ENCODE results near the gene SPDYC.

Gene SPDYC

DNA sequence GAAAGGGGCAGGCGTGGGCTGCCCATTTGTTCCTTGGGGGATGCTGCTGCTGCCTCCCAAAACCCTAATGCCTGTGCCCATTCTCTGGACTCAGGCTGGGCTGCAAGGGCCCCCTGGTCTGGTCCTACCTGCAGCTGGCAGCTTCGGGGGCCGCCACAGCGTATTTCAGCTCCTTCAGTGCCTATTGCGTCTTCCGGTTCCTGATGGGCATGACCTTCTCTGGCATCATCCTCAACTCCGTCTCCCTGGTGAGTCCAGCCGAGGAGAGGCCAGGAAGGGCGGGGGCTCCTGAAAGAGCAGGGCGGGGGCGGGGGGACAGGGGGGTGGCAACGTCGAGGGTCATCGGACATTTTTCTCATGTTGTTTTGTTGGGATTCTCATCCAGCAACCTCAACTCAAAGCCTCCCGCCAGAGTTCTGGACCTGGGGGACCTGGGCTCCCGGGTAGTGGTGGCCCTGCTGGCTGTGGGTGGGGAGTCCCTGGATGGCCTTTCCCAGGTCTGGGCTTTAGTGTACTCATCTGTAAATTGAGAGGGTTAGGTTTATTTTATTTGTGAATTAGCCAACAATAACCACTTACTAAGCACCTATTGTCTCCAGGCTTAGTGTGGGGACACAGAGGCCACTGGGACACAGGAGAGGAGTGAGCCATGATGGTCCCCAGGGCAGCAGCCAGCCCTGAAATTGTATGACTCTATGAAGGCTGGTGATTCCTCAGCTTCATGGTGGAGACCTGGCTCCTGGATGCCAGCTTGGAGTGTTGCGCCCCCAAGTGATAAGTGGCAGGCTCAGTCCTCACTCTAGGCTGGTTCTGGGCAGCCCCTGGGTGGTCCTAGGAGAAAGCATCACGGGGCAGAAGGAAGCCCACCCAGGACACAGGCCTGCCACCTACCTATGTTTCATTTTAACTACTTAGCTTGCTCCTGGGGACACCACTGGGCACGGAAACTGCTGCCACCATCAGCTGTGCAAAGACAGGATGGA, 47.7 kb downstream of the SPDYC start:
- Histone ChIP-seq H3K4me3 (ENCODE audit: low read depth, low read length) (no peak overlapping the region), H3K4me1 (ENCODE audit: control insufficient read depth, insufficient read depth, low read length) (peaks cover 19% of the 10 kb centered on the region), H3K36me3 (ENCODE audit: control insufficient read depth, insufficient read depth, low read length) (no peaks in the 10 kb centered on the region), H3K27ac (ENCODE audit: low read depth, low read length) (no peak overlapping the region), H3K27me3 (ENCODE audit: control insufficient read depth, insufficient read depth, low read length) (no peaks in the 10 kb centered on the region), H3K9ac (ENCODE audit: low read length) (no peak overlapping the region), H3K9me3 (ENCODE audit: control insufficient read depth, insufficient read depth, low read depth, low read length) (no peaks in the 10 kb centered on the region)

DNA sequence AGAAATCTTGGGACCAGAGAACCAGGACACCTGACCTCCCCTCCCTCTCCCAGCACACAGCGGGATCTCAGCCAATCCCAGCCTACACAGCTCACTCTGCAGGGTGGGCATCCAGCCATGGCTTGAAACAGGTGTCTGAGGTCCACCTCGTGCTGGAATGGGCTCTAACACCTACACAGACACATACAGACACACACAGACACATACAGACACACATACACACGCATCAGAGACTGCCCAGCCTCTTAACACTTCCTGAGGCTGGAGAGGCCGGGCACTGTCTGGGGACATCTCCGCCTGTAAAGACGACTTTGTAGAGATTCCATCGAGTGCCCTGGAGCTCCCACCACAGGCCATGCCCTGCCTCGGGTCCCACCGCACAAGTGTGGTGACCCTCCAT, 48.4 kb downstream of the SPDYC start:
- Histone ChIP-seq H3K9me3 (ENCODE audit: control insufficient read depth, insufficient read depth, low read depth, low read length) (no peaks in the 10 kb centered on the region), H3K36me3 (ENCODE audit: control insufficient read depth, insufficient read depth, low read length) (no peaks in the 10 kb centered on the region), H3K4me1 (ENCODE audit: control insufficient read depth, insufficient read depth, low read length) (peaks cover 14% of the 10 kb centered on the region), H3K27me3 (ENCODE audit: control insufficient read depth, insufficient read depth, low read length) (no peaks in the 10 kb centered on the region), H3K4me3 (ENCODE audit: low read depth, low read length) (no peak overlapping the region), H3K9ac (ENCODE audit: low read length) (no peak overlapping the region), H3K27ac (ENCODE audit: low read depth, low read length) (no peak overlapping the region)

DNA sequence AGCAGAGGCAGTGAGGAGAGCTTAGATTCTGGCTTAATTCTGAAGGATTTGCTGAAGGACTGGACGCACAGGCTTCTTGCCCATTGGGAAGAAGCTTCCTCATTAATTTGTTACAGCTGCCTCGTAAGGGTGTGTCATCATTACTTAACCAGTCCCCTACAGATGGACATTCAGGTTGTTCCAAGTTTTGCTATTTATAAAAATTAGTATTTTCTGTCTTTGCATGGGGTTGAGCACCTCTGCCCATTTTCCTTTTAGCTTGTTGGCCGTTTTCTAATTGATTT, 49.8 kb downstream of the SPDYC start:
- peaks cover 6% of the 10 kb centered on the region for H3K4me1 ChIP-seq (ENCODE audit: control insufficient read depth, insufficient read depth, low read length)

DNA sequence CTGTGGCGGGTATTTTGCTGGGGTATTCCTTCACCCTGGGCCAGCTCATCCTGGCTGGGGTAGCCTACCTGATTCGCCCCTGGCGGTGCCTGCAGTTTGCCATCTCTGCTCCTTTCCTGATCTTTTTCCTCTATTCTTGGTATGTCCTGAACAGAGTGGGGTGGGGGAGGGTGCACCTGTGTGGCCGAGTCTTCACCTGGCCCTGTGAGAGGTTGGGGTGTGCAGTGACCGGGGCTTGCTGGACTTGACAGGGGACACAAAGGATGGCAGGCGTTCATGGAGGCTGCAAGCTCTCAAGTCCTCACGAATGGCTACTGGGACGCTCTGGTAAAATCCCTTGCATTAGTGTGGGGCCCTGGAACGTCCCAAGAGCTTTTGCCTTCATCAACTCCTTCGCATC, 51.0 kb downstream of the SPDYC start:
- H3K36me3 ChIP-seq (ENCODE audit: control insufficient read depth, insufficient read depth, low read length), result no peaks in the 10 kb centered on the region

More for the DNA sequence above, 49.8 kb downstream of the SPDYC start:
- H3K27ac ChIP-seq (ENCODE audit: low read depth, low read length), result no peak overlapping the region
- H3K36me3 ChIP-seq (ENCODE audit: control insufficient read depth, insufficient read depth, low read length), result no peaks in the 10 kb centered on the region
- H3K9ac ChIP-seq (ENCODE audit: low read length), result no peak overlapping the region
- H3K9me3 ChIP-seq (ENCODE audit: control insufficient read depth, insufficient read depth, low read depth, low read length), result no peaks in the 10 kb centered on the region
- no peak overlapping the region for H3K4me3 ChIP-seq (ENCODE audit: low read depth, low read length)
- no peaks in the 10 kb centered on the region for H3K27me3 ChIP-seq (ENCODE audit: control insufficient read depth, insufficient read depth, low read length)

More for the DNA sequence above, 51.0 kb downstream of the SPDYC start:
- H3K4me3 ChIP-seq (ENCODE audit: low read depth, low read length), result no peak overlapping the region
- no peak overlapping the region for H3K27ac ChIP-seq (ENCODE audit: low read depth, low read length)
- H3K4me1 ChIP-seq (ENCODE audit: control insufficient read depth, insufficient read depth, low read length), result peaks cover 14% of the 10 kb centered on the region
- no peak overlapping the region for H3K9ac ChIP-seq (ENCODE audit: low read length)
- peaks cover under 1% of the 10 kb centered on the region; the same call in 1 of the 2 replicates for H3K27me3 ChIP-seq (ENCODE audit: control insufficient read depth, insufficient read depth, low read length)
- H3K9me3 ChIP-seq (ENCODE audit: control insufficient read depth, insufficient read depth, low read depth, low read length), result no peaks in the 10 kb centered on the region
